ENCODE measurements around the gene GABBR2. TPM values are rescaled to one million over a fixed set of nuclear protein-coding genes. Genes with fewer than 3 reads are reported as not detected.

Gene GABBR2
- total RNA-seq, 1 donor from 2014 or later, result 116 TPM

GRCh38 chr9:98254228-98255060 lies 454.3 kb downstream of the GABBR2 start:
- peaks cover 5% of the 10 kb centered on the region for H3K9me3 Mint-ChIP-seq (ENCODE audit: unreplicated experiment)
- H3K27me3 Mint-ChIP-seq (ENCODE audit: unreplicated experiment), result peaks cover 2% of the 10 kb centered on the region
- TF ChIP-seq CTCF (IDR thresholded peaks at IDR 0.05; ENCODE audit: partially characterized antibody, unreplicated experiment), result no peak
- no peak for DNase-seq
- no peak overlapping the region for H3K27ac Mint-ChIP-seq (ENCODE audit: unreplicated experiment)
- H3K4me1 Mint-ChIP-seq (ENCODE audit: low read depth, unreplicated experiment), result peaks cover 8% of the 10 kb centered on the region
- H3K36me3 Mint-ChIP-seq (ENCODE audit: unreplicated experiment), result peaks cover 5% of the 10 kb centered on the region
- H3K4me3 Mint-ChIP-seq (ENCODE audit: unreplicated experiment), result peak overlapping the region; percentile 89

GRCh38 chr9:98253565-98253964 lies 455.2 kb downstream of the GABBR2 start:
- Mint-ChIP-seq H3K9me3 (ENCODE audit: unreplicated experiment) (peaks cover 5% of the 10 kb centered on the region), H3K36me3 (ENCODE audit: unreplicated experiment) (peaks cover 5% of the 10 kb centered on the region), H3K4me3 (ENCODE audit: unreplicated experiment) (no peak overlapping the region), H3K4me1 (ENCODE audit: low read depth, unreplicated experiment) (peaks cover 10% of the 10 kb centered on the region), H3K27me3 (ENCODE audit: unreplicated experiment) (peaks cover 2% of the 10 kb centered on the region), H3K27ac (ENCODE audit: unreplicated experiment) (no peak overlapping the region)
- TF ChIP-seq CTCF (IDR thresholded peaks at IDR 0.05; ENCODE audit: partially characterized antibody, unreplicated experiment), result no peak
- no peak for DNase-seq

- Mint-ChIP-seq H3K9me3 (ENCODE audit: unreplicated experiment) (peaks cover 5% of the 10 kb centered on the region), H3K4me1 (ENCODE audit: low read depth, unreplicated experiment) (peaks cover 10% of the 10 kb centered on the region), H3K27ac (ENCODE audit: unreplicated experiment) (no peak overlapping the region), H3K27me3 (ENCODE audit: unreplicated experiment) (peaks cover 2% of the 10 kb centered on the region), H3K4me3 (ENCODE audit: unreplicated experiment) (no peak overlapping the region), H3K36me3 (ENCODE audit: unreplicated experiment) (peaks cover 5% of the 10 kb centered on the region)
- no peak for DNase-seq
- TF ChIP-seq CTCF (IDR thresholded peaks at IDR 0.05; ENCODE audit: partially characterized antibody, unreplicated experiment), result no peak
Observed at GRCh38 chr9:98251551-98251950, 457.2 kb downstream of the GABBR2 start.

GRCh38 chr9:98249771-98250170 lies 459.0 kb downstream of the GABBR2 start:
- no peak for DNase-seq
- peaks cover 6% of the 10 kb centered on the region for H3K4me1 Mint-ChIP-seq (ENCODE audit: low read depth, unreplicated experiment)
- H3K27ac Mint-ChIP-seq (ENCODE audit: unreplicated experiment), result no peak overlapping the region
- no peak for TF ChIP-seq CTCF (IDR thresholded peaks at IDR 0.05; ENCODE audit: partially characterized antibody, unreplicated experiment)
- no peak overlapping the region for H3K4me3 Mint-ChIP-seq (ENCODE audit: unreplicated experiment)
- peaks cover 5% of the 10 kb centered on the region for H3K36me3 Mint-ChIP-seq (ENCODE audit: unreplicated experiment)
- no peaks in the 10 kb centered on the region for H3K27me3 Mint-ChIP-seq (ENCODE audit: unreplicated experiment)
- peaks cover under 1% of the 10 kb centered on the region for H3K9me3 Mint-ChIP-seq (ENCODE audit: unreplicated experiment)

GRCh38 chr9:98248737-98249474 lies 459.8 kb downstream of the GABBR2 start:
- Mint-ChIP-seq H3K36me3 (ENCODE audit: unreplicated experiment) (peaks cover 5% of the 10 kb centered on the region), H3K4me1 (ENCODE audit: low read depth, unreplicated experiment) (peaks cover 6% of the 10 kb centered on the region), H3K4me3 (ENCODE audit: unreplicated experiment) (no peak overlapping the region)

More at GRCh38 chr9:98248737-98249474, 459.8 kb downstream of the GABBR2 start:
- DNase-seq, result no peak
- Mint-ChIP-seq H3K27ac (ENCODE audit: unreplicated experiment) (no peak overlapping the region), H3K9me3 (ENCODE audit: unreplicated experiment) (no peaks in the 10 kb centered on the region), H3K27me3 (ENCODE audit: unreplicated experiment) (no peaks in the 10 kb centered on the region)
- TF ChIP-seq CTCF (IDR thresholded peaks at IDR 0.05; ENCODE audit: partially characterized antibody, unreplicated experiment), result no peak
